Endothelial cell of umbilical vein (primary cell): ENCODE results near the gene TOX2.

ENCODE experiments used
- CTCF ChIP-seq, 2 donors: IDR thresholded peaks; 1 replicate in 1 of 2; 2 replicates in 1 of 2; pipeline ENCODE4 v1.5.1; 2011; ENCODE audit warnings: low read length in 2 of 2, mild to moderate bottlenecking in 2 of 2, moderate library complexity in 2 of 2, control low read depth in 1 of 2, inconsistent platforms in 1 of 2, low read depth in 1 of 2; ENCODE audit not compliant: insufficient read depth in 1 of 2; ENCODE audit errors: extremely low read depth in 1 of 2
- EZH2 ChIP-seq: IDR thresholded peaks from 2 replicates; pipeline ENCODE4 v1.6.1; 2012; ENCODE audit warnings: borderline replicate concordance, low read depth, mild to moderate bottlenecking, moderate library complexity, low read length, inconsistent platforms; ENCODE audit not compliant: severe bottlenecking
- FOS ChIP-seq: IDR thresholded peaks from 2 replicates; pipeline ENCODE4 v1.6.1; 2011; ENCODE audit warnings: mild to moderate bottlenecking, low read length, moderate library complexity, borderline replicate concordance; ENCODE audit not compliant: insufficient read depth
- GATA2 ChIP-seq: IDR thresholded peaks from 2 replicates; pipeline ENCODE4 v1.7.0; 2011; ENCODE audit warnings: low read depth, mild to moderate bottlenecking, moderate library complexity, mixed read lengths, low read length; ENCODE audit not compliant: insufficient read length, insufficient read depth
- JUN ChIP-seq: IDR thresholded peaks from 2 replicates; pipeline ENCODE4 v1.6.1; 2011; ENCODE audit warnings: borderline replicate concordance, low read depth; ENCODE audit not compliant: insufficient read length, insufficient read depth
- MAX ChIP-seq: IDR thresholded peaks from 2 replicates; pipeline ENCODE4 v1.6.1; 2011; ENCODE audit not compliant: insufficient read depth, insufficient read length
- MYC ChIP-seq: IDR thresholded peaks from one replicate; pipeline ENCODE4 v1.6.1; 2011; ENCODE audit warnings: mild to moderate bottlenecking, low read depth, low read length
- POLR2A ChIP-seq: IDR thresholded peaks from 2 replicates; pipeline ENCODE4 v1.6.1; 2012; ENCODE audit warnings: low read depth, mild to moderate bottlenecking, control low read depth, low read length
- POLR2AphosphoS5 ChIP-seq: IDR thresholded peaks from 2 replicates; pipeline ENCODE4 v1.6.1; 2012; ENCODE audit warnings: low read depth, mild to moderate bottlenecking, control low read depth, low read length, moderate library complexity; ENCODE audit not compliant: insufficient read depth

- TF ChIP-seq POLR2A (no peak), MAX (no peak), CTCF (IDR thresholded peaks at IDR 0.05; ENCODE audit: extremely low read depth in 1 of 2, insufficient read depth in 1 of 2, low read depth in 1 of 2, low read length in 2 of 2) (no peak), MYC (no peak), POLR2AphosphoS5 (no peak), GATA2 (no peak), FOS (no peak), EZH2 (no peak), JUN (no peak)
Observed at GRCh38 chr20:43894491-43894890, 20.2 kb upstream of the TOX2 start.
